ENCODE measurements around the gene ZNF335.
A peak's percentile ranks its signal among the peaks of the same experiment; 100 is the strongest.
"Not testable (repeated sequence)": the region's sequence is repeated elsewhere in the genome, so short reads cannot be mapped to it uniquely, and the experiment has no call there.

Gene ZNF335

GRCh38 chr20:46000262-46000996 lies 28.4 kb upstream of the ZNF335 start:
- no peak for DNase-seq (ENCODE audit: low read depth)

DNA sequence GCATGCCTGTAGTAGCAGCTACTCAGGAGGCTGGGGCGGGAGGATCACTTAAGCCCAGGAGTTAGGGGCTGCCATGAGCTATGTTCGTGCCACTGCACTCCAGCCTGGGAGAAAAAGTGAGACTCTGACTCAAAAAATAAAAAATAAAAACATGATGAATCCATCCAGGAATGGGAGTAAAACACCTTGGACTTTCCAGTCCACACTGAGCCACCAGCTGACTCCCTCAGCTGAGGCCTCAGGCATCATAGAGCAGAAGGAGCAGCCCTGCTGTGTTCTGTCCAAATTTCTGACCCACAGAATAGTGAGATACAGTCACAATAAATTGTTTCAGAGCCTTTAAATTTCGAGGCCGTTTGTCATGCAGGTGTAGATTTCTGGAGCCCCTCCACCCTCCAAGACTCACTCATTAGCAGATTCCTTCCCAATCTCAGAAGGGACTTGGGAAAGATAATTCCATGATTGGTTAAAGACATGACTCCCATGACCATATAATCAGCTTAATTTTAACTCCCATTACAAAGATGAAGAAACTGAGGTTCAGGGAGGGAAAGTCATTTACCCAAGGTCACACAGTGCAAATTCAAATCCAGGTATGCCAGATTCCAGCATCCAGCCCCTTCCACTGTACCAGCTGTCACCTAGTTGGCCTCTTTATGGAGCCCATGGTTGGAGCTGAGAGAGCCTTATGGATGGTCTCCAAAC lies 27.7 kb upstream of the ZNF335 start:
- no peak for DNase-seq (ENCODE audit: low read depth)

DNA sequence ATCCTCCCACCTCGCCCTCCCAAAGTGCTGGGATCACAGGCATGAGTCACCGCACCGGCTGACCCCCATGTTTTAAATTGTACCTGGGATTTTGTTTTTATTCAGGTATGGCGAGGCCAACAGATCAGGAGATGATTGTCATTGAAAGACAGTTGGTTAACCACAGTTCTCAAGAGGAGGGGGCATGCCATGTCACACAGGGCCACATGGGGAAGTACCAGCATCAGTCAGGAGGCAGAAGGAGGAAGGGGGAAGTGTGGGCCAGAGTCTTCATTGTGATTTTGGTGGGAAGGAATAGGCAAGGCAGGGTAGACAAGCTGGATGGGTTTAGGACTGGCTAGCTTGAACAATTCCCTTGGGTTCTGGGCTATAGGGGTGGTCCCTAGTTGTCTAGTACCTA lies 26.8 kb upstream of the ZNF335 start:
- no peak for DNase-seq (ENCODE audit: low read depth)

GRCh38 chr20:45998337-45998736 lies 26.3 kb upstream of the ZNF335 start:
- DNase-seq (ENCODE audit: low read depth) = no peak

DNA sequence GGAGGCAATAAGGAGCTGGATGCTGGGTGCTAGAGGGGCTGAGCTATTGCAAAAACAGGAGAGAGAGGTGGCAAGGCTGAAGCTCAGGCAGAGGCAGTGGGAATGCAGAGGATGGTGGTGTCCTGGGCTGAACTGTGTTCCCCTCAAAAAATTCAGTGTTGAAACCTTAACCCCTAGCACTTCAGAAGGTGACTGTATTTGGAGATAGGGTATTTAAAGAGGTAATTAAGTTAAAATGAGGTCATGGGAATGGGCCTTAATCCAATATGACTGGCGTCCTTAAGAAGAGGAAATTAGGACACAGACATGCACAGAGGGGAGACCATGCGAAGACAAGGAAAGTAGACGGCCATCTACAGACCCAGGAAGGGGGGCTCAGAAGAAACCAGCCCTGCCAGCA lies 25.2 kb upstream of the ZNF335 start:
- no peak for DNase-seq (ENCODE audit: low read depth)

- DNase-seq (ENCODE audit: low read depth) = not testable (repeated sequence)
These were observed 23.6 kb upstream of the ZNF335 start for GRCh38 chr20:45995495-45996097.

DNA sequence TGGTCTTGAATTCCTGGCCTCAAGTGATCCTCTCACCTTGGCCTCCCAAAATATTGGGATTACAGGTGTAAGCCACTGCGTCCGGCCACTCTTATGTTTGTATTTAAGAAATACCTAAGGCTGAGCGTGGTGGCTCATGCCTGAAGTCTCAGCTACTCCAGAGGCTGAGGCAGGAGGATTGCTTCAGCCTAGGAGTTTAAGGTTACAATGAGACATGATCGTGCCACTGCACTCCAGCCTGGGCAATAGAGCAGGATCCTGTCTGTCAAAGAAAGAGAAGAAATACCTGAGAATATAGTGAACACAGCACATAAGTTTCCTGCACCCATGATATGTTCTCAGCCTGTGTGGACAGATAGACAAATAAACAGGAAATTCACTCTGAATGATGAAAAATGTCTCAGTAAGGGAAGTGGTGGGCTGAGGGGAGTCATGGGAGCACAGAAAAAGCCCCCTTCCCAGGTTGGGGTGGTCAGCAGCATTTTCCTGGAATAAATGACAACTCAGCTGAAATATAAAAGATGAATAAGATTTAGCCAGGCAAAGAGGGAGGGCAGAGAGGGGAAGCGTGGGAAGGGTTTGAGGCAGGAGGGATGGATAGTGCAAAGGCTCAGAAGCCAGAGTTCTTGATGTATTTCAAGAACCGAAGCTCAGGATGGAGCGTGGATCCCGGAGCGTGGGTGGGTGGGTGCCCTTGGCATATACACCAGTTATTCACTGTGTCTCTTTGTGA lies 22.9 kb upstream of the ZNF335 start:
- no peak for DNase-seq (ENCODE audit: low read depth)

DNA sequence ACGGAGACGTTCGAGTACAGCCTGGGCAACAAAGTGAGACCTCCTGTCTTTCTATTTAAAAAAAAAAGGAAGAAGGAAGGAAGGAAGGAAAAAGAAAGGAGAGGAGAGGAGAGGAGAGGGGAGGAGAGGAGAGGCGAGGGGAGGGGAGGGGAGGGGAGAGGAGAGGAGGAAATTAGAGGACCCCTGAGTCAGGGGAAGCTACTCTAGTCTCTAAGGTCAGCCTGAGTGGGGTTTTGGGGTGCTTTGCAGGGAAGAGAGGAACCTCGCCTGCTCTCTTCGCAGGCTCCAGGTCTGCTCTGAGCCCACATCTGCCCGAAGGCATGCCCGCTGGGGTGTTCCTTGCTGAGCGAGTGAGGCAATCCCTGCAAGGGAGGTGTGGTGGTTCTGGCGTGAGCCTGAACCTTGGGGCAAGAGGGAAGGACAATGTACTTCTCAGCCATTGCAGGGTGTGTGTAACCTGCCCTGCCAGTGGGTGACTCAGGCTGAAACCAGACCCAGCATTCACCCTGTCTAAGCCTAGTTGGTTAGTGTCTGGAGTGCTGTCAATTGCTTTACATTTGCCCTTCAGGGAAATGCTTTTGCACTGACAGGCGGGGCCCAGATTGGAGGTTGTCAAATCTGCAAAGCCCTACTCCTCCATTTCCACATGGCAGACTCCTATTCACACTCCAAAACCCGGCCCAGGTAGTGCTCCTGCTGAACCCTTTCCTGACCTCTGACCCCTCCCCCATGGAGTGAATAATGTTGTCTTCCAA lies 21.4 kb upstream of the ZNF335 start:
- no peak for DNase-seq (ENCODE audit: low read depth)

DNA sequence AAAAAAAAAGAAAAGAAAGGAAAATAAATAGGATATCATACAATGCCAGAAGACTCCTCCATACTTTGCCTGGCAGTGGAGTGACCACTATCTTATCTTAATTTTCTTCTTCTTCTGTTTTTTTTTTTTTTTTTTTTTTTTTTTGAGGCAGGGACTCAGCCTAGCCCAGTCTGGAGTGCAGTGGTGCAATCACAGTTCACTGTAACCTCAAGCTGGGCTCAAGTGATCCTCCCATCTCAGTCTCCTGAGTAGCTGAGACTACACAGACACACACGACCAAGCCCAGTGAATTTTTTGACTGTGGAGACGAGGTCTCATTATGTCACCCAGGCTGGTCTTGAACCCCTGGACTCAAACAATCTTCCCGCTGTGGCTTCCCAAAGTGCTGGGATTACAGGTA lies 19.6 kb upstream of the ZNF335 start:
- no peak for DNase-seq (ENCODE audit: low read depth)

- not testable (repeated sequence) for DNase-seq (ENCODE audit: low read depth)
These were observed 16.8 kb upstream of the ZNF335 start for GRCh38 chr20:45988830-45989229.

DNA sequence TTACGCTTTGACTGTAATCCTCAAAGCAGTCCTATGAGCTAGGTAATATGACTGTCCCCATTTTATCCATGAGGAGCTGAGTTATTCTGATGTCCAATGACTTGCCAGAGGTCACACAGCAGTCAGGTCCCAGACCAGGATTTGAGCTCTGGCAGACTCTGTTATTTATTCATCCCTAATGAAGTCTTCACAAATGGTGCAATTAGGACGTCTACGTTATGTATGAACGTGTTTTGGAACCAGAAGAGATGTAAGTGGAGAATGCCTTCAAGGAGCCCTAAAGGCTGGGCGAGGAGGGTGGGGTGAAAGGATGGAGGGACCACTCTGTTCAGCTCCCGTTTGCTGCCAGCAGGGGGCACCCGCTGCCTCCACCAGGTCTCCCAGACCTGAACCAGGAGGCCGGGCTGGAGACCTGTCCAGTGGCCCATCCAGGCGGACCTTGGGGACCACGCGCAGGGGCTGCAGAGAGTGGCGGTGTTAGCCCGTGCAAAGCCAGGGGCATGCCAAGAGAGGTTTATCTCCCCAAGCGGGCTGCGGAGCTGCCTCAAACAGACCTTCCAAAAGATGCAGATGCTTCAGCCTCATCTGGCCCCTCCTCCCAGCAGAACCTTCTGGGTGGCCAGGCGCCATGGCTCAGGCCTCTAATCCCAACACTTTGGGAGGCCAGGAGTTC lies 15.2 kb upstream of the ZNF335 start:
- peak; percentile 63 for DNase-seq (ENCODE audit: low read depth)

- DNase-seq (ENCODE audit: low read depth) = no peak
These were observed 13.6 kb upstream of the ZNF335 start for GRCh38 chr20:45985573-45985972.

DNA sequence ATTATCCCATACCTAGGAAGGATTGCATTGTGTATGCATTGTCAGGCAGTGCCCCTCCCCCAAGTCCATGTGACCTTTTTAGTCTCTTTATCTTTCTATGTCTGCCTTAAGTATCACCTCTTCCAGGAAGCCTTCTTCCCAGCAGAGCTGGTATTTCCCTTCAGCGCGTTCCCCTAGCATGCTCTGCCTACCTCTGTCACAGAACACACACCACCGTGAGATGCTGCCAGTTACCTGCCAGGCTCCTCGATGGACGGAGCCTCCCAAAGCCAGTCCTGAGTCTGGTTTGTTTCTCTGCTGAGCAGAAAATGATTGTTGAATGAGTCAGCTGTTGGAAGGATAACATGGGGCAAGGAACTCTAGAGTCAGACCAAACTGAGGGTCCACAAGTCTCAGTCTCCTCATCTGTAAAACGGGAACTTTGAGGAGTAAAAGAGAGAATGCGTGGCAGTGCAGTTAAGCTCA lies 11.3 kb upstream of the ZNF335 start:
- DNase-seq (ENCODE audit: low read depth) = no peak

DNA sequence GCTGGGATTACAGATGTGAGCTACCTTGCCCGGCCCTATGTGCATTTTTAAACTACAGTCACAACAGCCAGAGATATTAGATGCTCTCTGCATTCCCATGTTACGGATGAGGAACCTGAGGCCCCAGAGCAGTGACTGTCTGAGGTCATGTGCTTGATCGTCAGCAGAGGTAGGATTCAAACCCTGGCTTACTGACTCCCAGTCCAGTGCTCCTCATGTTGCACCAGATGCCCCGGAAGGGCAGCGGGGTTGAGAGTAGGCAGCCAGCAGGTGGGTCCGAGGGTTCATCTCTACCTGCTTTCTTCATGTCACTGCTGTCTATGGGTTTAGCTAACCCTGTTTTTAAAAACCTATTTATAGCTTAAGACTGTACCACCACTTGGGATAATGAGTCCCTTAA lies 9.3 kb upstream of the ZNF335 start:
- no peak for DNase-seq (ENCODE audit: low read depth)

GRCh38 chr20:45976086-45976485 lies 4.1 kb upstream of the ZNF335 start:
- DNase-seq (ENCODE audit: low read depth) = no peak

DNA sequence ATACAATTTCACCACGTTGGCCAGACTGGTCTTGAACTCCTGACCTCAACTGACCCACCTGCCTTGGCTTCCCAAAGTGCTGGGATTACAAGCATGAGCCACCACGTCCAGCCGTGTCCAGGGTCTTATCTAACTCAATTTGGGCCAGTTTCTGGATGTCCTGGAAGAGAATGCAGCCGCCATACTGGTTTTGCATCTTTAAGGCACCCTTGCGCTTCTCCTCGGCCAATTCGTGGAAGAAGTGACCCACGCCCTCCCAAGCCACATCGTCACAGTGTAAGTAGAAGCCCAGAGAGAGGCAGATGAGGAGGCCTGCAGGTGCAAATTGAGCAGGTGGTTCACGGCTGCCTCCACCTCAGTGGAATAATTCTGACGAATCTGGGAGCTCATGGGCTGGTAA lies 3.7 kb upstream of the ZNF335 start:
- DNase-seq (ENCODE audit: low read depth) = no peak

DNA sequence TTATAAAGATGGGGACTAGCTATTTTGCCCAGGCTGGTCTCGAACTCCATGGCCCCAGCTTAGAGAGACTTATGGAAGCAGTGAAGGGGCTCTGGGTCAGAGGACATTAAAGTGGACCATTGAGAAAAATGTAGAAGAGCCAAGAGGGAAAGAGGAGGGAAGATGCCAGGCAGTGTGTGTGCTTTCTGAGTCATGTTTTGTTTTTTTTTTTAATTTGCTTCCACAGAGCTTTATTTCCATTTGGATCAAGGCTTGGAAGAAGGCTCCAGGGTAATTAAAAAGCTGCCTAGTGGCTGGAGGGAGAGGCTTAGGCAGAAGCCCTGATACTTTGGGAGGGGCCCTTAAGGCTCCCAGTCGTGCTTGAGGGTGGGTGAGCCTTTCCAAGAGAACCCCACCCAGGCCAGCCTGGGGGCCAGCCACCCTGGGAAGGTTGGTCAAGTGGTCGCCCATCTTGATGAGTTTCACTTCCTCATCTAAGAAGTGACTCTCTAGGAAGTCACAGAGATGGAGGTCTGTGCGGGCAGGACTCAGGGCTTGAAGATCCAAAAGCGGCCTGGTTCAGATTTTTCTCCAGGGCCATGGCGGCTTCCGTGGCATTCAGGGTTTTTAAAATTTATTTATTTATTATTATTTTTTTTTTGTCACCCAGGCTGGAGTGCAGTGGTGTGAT lies 3.0 kb upstream of the ZNF335 start:
- no peak for DNase-seq (ENCODE audit: low read depth)

- no peak for DNase-seq (ENCODE audit: low read depth)
These were observed 639 bp upstream of the ZNF335 start for GRCh38 chr20:45972500-45973183.

DNA sequence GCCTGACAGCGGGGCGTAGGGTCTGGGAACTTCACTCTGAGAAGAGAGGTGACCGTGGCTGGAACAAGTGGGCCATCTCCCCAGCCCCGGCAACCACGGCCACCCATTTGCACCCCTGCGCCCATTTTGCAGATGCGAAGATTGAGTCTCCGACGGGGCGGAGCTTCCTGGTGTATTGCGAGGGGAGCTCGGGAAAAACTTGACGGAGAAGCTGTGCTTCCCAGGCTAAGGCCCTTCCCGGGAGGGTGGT lies 653 bp downstream of the ZNF335 start:
- no peak for DNase-seq (ENCODE audit: low read depth)

GRCh38 chr20:45970646-45971424 lies 1.2 kb downstream of the ZNF335 start:
- no peak for DNase-seq (ENCODE audit: low read depth)

Measured in stimulated activated CD8-positive, alpha-beta memory T cell treated with anti-CD3 and anti-CD28 coated beads, Interleukin-15, amount 100 ng/mL, for 24 hours (primary cell).